Ishikawa (cell line): ENCODE measurements around the gene ANKLE2.

ENCODE experiments used
- CEBPB ChIP-seq: IDR thresholded peaks from 2 replicates; pipeline ENCODE4 v1.6.1; 2012
- CREB1 ChIP-seq: IDR thresholded peaks from 2 replicates; pipeline ENCODE4 v1.6.1; 2012; ENCODE audit warnings: low read depth
- EGR1 ChIP-seq: IDR thresholded peaks from 2 replicates; pipeline ENCODE4 v1.6.1; 2012
- EP300 ChIP-seq: IDR thresholded peaks from 2 replicates; pipeline ENCODE4 v1.6.1; 2012; ENCODE audit warnings: borderline replicate concordance
- FOXM1 ChIP-seq: IDR thresholded peaks from 2 replicates; pipeline ENCODE4 v1.6.1; 2012; ENCODE audit warnings: low read depth, borderline replicate concordance
- MAX ChIP-seq: IDR thresholded peaks from 2 replicates; pipeline ENCODE4 v1.6.1; 2012
- NFIC ChIP-seq: IDR thresholded peaks from 2 replicates; pipeline ENCODE4 v1.6.1; 2012
- RAD21 ChIP-seq: IDR thresholded peaks from 2 replicates; pipeline ENCODE4 v1.6.1; 2012; ENCODE audit warnings: low read depth
- REST ChIP-seq: IDR thresholded peaks from 2 replicates; pipeline ENCODE4 v1.6.1; 2012; ENCODE audit warnings: low read depth, mild to moderate bottlenecking
- TAF1 ChIP-seq: IDR thresholded peaks from 2 replicates; pipeline ENCODE4 v1.6.1; 2012; ENCODE audit warnings: low read depth, mild to moderate bottlenecking
- TCF12 ChIP-seq: IDR thresholded peaks from 2 replicates; pipeline ENCODE4 v1.6.1; 2012; ENCODE audit warnings: low read depth
- TEAD4 ChIP-seq: IDR thresholded peaks from 2 replicates; pipeline ENCODE4 v1.6.1; 2012
- USF1 ChIP-seq: IDR thresholded peaks from 2 replicates; pipeline ENCODE4 v1.6.1; 2012
- YY1 ChIP-seq: IDR thresholded peaks from 2 replicates; pipeline ENCODE4 v1.6.1; 2012; ENCODE audit warnings: low read depth
- ZBTB7A ChIP-seq: IDR thresholded peaks from 2 replicates; pipeline ENCODE4 v1.6.1; 2012; ENCODE audit warnings: low read depth

The ANKLE2 gene

GRCh38 chr12:132795847-132796246 lies 34.2 kb upstream of the ANKLE2 start:
- TF ChIP-seq USF1 (no peak), EP300 (no peak), FOXM1 (no peak), TCF12 (no peak), TEAD4 (no peak), ZBTB7A (no peak), TAF1 (no peak), REST (no peak), NFIC (no peak), EGR1 (no peak), YY1 (no peak), CEBPB (no peak), MAX (no peak), CREB1 (no peak), RAD21 (no peak)

- no peak for TF ChIP-seq YY1
- no peak for TF ChIP-seq NFIC
- no peak for TF ChIP-seq USF1
- no peak for TF ChIP-seq REST
Observed at GRCh38 chr12:132789099-132789471, 27.5 kb upstream of the ANKLE2 start.

- TF ChIP-seq CEBPB (no peak), REST (no peak), TEAD4 (no peak), RAD21 (no peak), TCF12 (no peak), NFIC (no peak), TAF1 (no peak)
Observed at GRCh38 chr12:132788375-132789098, 26.9 kb upstream of the ANKLE2 start.

GRCh38 chr12:132787877-132788276 lies 26.2 kb upstream of the ANKLE2 start:
- no peak for TF ChIP-seq TAF1
- no peak for TF ChIP-seq EGR1
- TF ChIP-seq REST, result no peak
- no peak for TF ChIP-seq RAD21
- no peak for TF ChIP-seq ZBTB7A
- no peak for TF ChIP-seq EP300
- TF ChIP-seq YY1, result no peak
- TF ChIP-seq MAX, result no peak
- no peak for TF ChIP-seq NFIC
